CD4-positive, CD25-positive, alpha-beta regulatory T cell (primary cell): Measurements from ENCODE around the gene OVCA2. TPM values are rescaled to one million over a fixed set of nuclear protein-coding genes. Genes with fewer than 3 reads are reported as not detected.
A peak's percentile ranks its signal among the peaks of the same experiment; 100 is the strongest.

Experiments used
- ATAC-seq, 2 donors: fragments of 150-1000 bp; cut with Tn5 transposase; one replicate each; pipeline ENCODE4 v1.10.0; 2021; ENCODE audit warnings: low read depth in 2 of 2, moderate number of reproducible peaks in 2 of 2, moderate library complexity in 1 of 2
- DNase-seq, 3 donors: peaks; one replicate each; pipeline versions ENCODE4 v3.0.0 to v3.0.0-alpha.2; 2012 to 2022; ENCODE audit warnings: mixed read lengths in 1 of 3
- H3K27ac ChIP-seq: one replicate; pipeline ENCODE4 v1.7.0; 2013; ENCODE audit warnings: mild to moderate bottlenecking, low read length; ENCODE audit not compliant: insufficient read depth, poor library complexity, severe bottlenecking
- H3K27me3 ChIP-seq: one replicate; pipeline ENCODE4 v1.7.0; 2013; ENCODE audit warnings: low read length; ENCODE audit not compliant: control insufficient read depth, insufficient read depth
- H3K36me3 ChIP-seq: one replicate; pipeline ENCODE4 v1.7.0; 2013; ENCODE audit warnings: mild to moderate bottlenecking, low read length, moderate library complexity; ENCODE audit not compliant: control insufficient read depth, insufficient read depth
- H3K4me1 ChIP-seq: 2 replicates; pipeline ENCODE4 v1.7.0; 2013; ENCODE audit warnings: mild to moderate bottlenecking, low read length; ENCODE audit not compliant: insufficient read depth, control insufficient read depth, poor library complexity, severe bottlenecking
- H3K4me3 ChIP-seq: one replicate; pipeline ENCODE4 v1.7.0; 2013; ENCODE audit warnings: low read depth, mild to moderate bottlenecking, low read length, moderate library complexity
- H3K9me3 ChIP-seq, 2 experiments: 1 replicate in 1 of 2; 2 replicates in 1 of 2; pipeline ENCODE4 v1.7.0; 2013; ENCODE audit warnings: low read length in 2 of 2, mild to moderate bottlenecking in 1 of 2, moderate library complexity in 1 of 2; ENCODE audit not compliant: control insufficient read depth in 2 of 2
- H3K27ac Mint-ChIP-seq, 3 donors: one replicate each; pipeline ENCODE4 v1.8.0; 2020 to 2022; ENCODE audit warnings: mild to moderate bottlenecking in 3 of 3, mixed read lengths in 3 of 3, moderate library complexity in 2 of 3
- H3K27me3 Mint-ChIP-seq: one replicate; pipeline ENCODE4 v1.8.0; 2022; ENCODE audit warnings: mild to moderate bottlenecking, mixed read lengths
- H3K36me3 Mint-ChIP-seq: one replicate; pipeline ENCODE4 v1.8.0; 2020; ENCODE audit warnings: mixed read lengths
- H3K4me1 Mint-ChIP-seq, 4 donors: one replicate each; pipeline ENCODE4 v1.8.0; 2020 to 2022; ENCODE audit warnings: mixed read lengths in 4 of 4, mild to moderate bottlenecking in 1 of 4
- H3K4me3 Mint-ChIP-seq, 4 donors: one replicate each; pipeline ENCODE4 v1.8.0; 2020 to 2022; ENCODE audit warnings: mild to moderate bottlenecking in 4 of 4, mixed read lengths in 4 of 4, moderate library complexity in 3 of 4
- H3K9me3 Mint-ChIP-seq, 7 donors: one replicate each; pipeline ENCODE4 v1.8.0; 2020 to 2022; ENCODE audit warnings: mixed read lengths in 7 of 7, mild to moderate bottlenecking in 3 of 7, moderate library complexity in 2 of 7
- polyA plus RNA-seq, 4 donors: library from polyadenylated mRNA; unstranded; fragments of 300-500 nt; fragmentation: Illumina TruSeq; gene quantifications; one replicate each; pipeline ENCODE4 v1.2.3, GENCODE V29; 2021
- total RNA-seq: library from RNA; stranded (reverse); gene quantifications from one replicate; pipeline ENCODE4 v1.2.3, GENCODE V29; 2022

The OVCA2 gene
- total and polyA plus RNA-seq, 5 donors from 2014 or later = 30.8 to 106 (median 76.0) TPM

DNA sequence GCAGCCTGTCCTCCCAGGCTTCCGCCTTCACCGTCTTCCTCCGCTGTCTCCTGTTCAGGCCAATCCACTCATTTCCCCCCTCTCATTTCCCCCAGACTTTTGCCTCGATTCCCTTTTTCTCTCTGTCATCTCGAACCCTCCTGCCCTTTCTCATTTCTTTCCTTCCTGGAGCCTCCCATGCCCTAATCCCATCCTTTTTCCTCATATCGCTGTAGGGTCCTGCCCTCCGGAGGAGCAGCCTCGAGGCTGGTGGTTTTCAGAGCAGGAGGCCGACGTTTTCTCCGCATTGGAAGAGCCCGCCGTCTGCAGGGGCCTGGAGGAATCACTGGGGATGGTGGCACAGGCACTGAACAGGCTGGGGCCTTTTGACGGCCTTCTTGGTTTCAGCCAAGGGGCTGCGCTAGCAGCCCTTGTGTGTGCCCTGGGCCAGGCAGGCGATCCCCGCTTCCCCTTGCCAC, 597 bp downstream of the OVCA2 start:
- no peak for ATAC-seq
- Histone ChIP-seq H3K27ac (peak overlapping the region; percentile 87), H3K27me3 (no peaks in the 10 kb centered on the region), H3K4me3 (peak overlapping the region; percentile 80), H3K4me1 (peaks cover 18% of the 10 kb centered on the region), H3K36me3 (peaks cover 11% of the 10 kb centered on the region), H3K9me3 (no peaks in the 10 kb centered on the region)
- Mint-ChIP-seq H3K9me3 (peaks cover 0 to 2% (median 0%) of the 10 kb centered on the region in 7 donors), H3K4me3 (peak overlapping the region; percentile 89 to 94 (median 92)), H3K27ac (peak overlapping the region; percentile 84 to 93 (median 85)), H3K4me1 (peaks cover 5 to 29% (median 17%) of the 10 kb centered on the region in 4 donors), H3K36me3 (peaks cover 14% of the 10 kb centered on the region), H3K27me3 (no peaks in the 10 kb centered on the region)
- DNase-seq = no peak

GRCh38 chr17:2042933-2043332, 1.1 kb downstream of the OVCA2 start:
- no peaks in the 10 kb centered on the region for H3K27me3 ChIP-seq
- peaks cover 18% of the 10 kb centered on the region for H3K4me1 ChIP-seq
- Mint-ChIP-seq H3K27ac (peak overlapping the region; percentile 63 to 72 (median 70)), H3K36me3 (peaks cover 11% of the 10 kb centered on the region), H3K4me3 (peak overlapping the region; percentile 89 to 94 (median 92)), H3K9me3 (peaks cover 0 to 2% (median 0%) of the 10 kb centered on the region in 7 donors), H3K4me1 (peaks cover 5 to 29% (median 17%) of the 10 kb centered on the region in 4 donors), H3K27me3 (no peaks in the 10 kb centered on the region)
- DNase-seq (no peak), ATAC-seq (no peak)
- peak overlapping the region; percentile 80 for H3K4me3 ChIP-seq
- peaks cover 6% of the 10 kb centered on the region for H3K36me3 ChIP-seq
- no peaks in the 10 kb centered on the region for H3K9me3 ChIP-seq
- H3K27ac ChIP-seq = no peak overlapping the region

GRCh38 chr17:2043785-2044184, 2.0 kb downstream of the OVCA2 start:
- H3K9me3 Mint-ChIP-seq = peaks cover 0 to 2% (median 0%) of the 10 kb centered on the region in 7 donors
- Histone ChIP-seq H3K27ac (no peak overlapping the region), H3K4me3 (no peak overlapping the region), H3K9me3 (no peaks in the 10 kb centered on the region), H3K36me3 (peaks cover 6% of the 10 kb centered on the region), H3K4me1 (peaks cover 21% of the 10 kb centered on the region), H3K27me3 (no peaks in the 10 kb centered on the region)
- H3K27me3 Mint-ChIP-seq = no peaks in the 10 kb centered on the region
- H3K27ac Mint-ChIP-seq = peak overlapping the region in 2 of 3 donors; percentile 70 to 72
- H3K36me3 Mint-ChIP-seq = peaks cover 4% of the 10 kb centered on the region
- no peak for DNase-seq
- peak overlapping the region; percentile 89 to 94 (median 92) for H3K4me3 Mint-ChIP-seq
- no peak for ATAC-seq
- H3K4me1 Mint-ChIP-seq = peaks cover 5 to 35% (median 17%) of the 10 kb centered on the region in 4 donors

- Mint-ChIP-seq H3K4me3 (peak overlapping the region; percentile 28 to 94 (median 62)), H3K27ac (no peak overlapping the region), H3K4me1 (peaks cover 5 to 41% (median 18%) of the 10 kb centered on the region in 4 donors), H3K9me3 (peaks cover 0 to 2% (median 0%) of the 10 kb centered on the region in 7 donors), H3K27me3 (no peaks in the 10 kb centered on the region), H3K36me3 (peaks cover 4% of the 10 kb centered on the region)
- no peak for DNase-seq
- Histone ChIP-seq H3K9me3 (no peaks in the 10 kb centered on the region), H3K36me3 (peaks cover 6% of the 10 kb centered on the region), H3K27me3 (no peaks in the 10 kb centered on the region), H3K4me1 (peaks cover 27% of the 10 kb centered on the region), H3K4me3 (no peak overlapping the region), H3K27ac (no peak overlapping the region)
- ATAC-seq = no peak
Observed at GRCh38 chr17:2044263-2044894, 2.6 kb downstream of the OVCA2 start.

GRCh38 chr17:2047590-2047989, 5.8 kb downstream of the OVCA2 start:
- Mint-ChIP-seq H3K4me1 (peaks cover 5 to 34% (median 20%) of the 10 kb centered on the region in 4 donors), H3K27me3 (peaks cover 8% of the 10 kb centered on the region), H3K4me3 (peak overlapping the region in 1 of 4 donors; percentile 87), H3K27ac (peak overlapping the region in 1 of 3 donors; percentile 20), H3K9me3 (no peaks in the 10 kb centered on the region), H3K36me3 (peaks cover 4% of the 10 kb centered on the region)
- no peak overlapping the region for H3K27ac ChIP-seq
- DNase-seq (no peak), ATAC-seq (no peak)
- no peaks in the 10 kb centered on the region for H3K9me3 ChIP-seq
- no peaks in the 10 kb centered on the region for H3K27me3 ChIP-seq
- peaks cover 38% of the 10 kb centered on the region for H3K4me1 ChIP-seq
- H3K4me3 ChIP-seq = no peak overlapping the region
- peaks cover 6% of the 10 kb centered on the region for H3K36me3 ChIP-seq

DNA sequence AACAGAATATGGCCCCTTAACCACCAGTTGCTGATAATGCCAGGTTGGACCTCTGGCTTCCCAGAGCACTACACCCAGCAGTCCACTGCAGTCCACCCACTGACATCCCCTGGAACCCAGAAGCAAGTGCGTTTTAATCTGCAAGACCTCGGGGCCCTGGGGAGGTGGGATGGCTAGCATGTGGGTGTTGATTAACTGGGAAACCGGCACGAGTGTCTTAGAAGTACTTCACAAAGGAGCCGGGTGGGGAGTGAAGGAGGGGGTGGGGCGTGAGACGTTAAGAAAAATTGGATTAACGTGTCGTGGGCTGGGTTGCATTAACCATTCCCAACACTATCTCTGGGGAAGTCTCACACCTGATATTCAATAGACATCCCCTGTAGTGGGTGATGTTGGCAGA, 7.0 kb downstream of the OVCA2 start:
- no peak for ATAC-seq
- H3K36me3 ChIP-seq = peaks cover 1% of the 10 kb centered on the region
- Mint-ChIP-seq H3K27me3 (peaks cover 14% of the 10 kb centered on the region), H3K9me3 (peaks cover 0 to 1% (median 0%) of the 10 kb centered on the region in 7 donors), H3K4me1 (peaks cover 0 to 31% (median 17%) of the 10 kb centered on the region in 4 donors), H3K4me3 (peak overlapping the region in 3 of 4 donors; percentile 62 to 87 (median 76)), H3K27ac (no peak overlapping the region), H3K36me3 (no peaks in the 10 kb centered on the region)
- H3K27me3 ChIP-seq = no peaks in the 10 kb centered on the region
- no peak overlapping the region for H3K27ac ChIP-seq
- H3K4me1 ChIP-seq = peaks cover 45% of the 10 kb centered on the region
- H3K4me3 ChIP-seq = peak overlapping the region; percentile 76
- no peaks in the 10 kb centered on the region for H3K9me3 ChIP-seq
- no peak for DNase-seq

DNA sequence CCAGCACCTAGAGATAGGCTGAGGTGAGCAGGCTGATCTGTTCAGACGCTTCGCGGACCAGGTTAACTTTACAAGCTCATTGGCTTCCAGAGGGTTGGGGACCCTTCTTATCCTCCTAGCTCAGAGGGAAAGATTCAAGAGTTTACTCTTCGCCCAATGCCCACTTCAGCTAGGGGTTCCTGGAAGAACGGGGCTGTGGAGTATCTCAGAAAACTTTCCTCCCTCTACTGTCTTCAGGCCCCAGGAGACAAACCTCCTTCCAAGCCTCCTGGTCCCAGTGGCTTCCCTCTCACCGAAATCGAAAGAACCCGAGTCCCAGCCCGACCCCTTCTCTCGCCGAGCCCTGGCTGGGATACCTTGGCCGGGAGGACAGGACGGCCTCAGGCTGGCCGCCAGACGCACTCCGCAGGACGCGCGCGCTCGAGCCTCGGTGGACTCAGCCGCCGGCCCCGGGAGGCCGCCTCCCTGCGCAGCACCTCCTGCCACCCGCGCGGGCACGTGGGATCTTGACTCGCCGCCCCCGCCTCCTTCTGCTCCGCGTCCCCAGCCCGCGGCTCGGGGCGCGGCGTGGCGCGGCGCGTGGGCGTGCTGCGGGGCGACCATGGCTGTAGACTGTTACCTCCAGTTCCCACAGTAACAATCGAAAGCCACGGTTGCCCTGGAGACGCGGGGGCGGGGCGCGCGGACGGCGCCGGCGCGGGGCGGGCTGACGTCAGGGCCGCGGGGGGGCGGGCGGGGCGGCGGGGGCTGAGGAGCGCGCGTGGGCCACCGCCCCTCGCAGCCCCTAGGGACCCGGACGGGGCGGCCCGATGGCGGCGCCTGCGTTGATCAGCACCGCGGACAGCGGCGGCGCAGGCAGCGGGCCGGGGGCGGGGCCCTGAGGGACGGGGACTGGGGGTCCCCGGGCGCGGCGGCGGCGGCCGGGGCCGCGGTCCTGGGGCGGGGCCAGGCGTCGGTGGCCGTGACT, 7.8 kb downstream of the OVCA2 start:
- ATAC-seq (peak; percentile 59 to 66), DNase-seq (peak; percentile 77 to 85 (median 84))
- Mint-ChIP-seq H3K27ac (no peak overlapping the region), H3K9me3 (peaks cover 0 to 1% (median 0%) of the 10 kb centered on the region in 7 donors), H3K4me1 (peaks cover 0 to 36% (median 19%) of the 10 kb centered on the region in 4 donors), H3K27me3 (peaks cover 21% of the 10 kb centered on the region), H3K4me3 (peak overlapping the region; percentile 62 to 90 (median 82)), H3K36me3 (no peaks in the 10 kb centered on the region)
- Histone ChIP-seq H3K4me1 (peaks cover 53% of the 10 kb centered on the region), H3K9me3 (no peaks in the 10 kb centered on the region), H3K36me3 (no peaks in the 10 kb centered on the region), H3K4me3 (peak overlapping the region; percentile 76), H3K27ac (peak overlapping the region; percentile 23), H3K27me3 (no peaks in the 10 kb centered on the region)
